SK-N-SH treated with all-trans-retinoic acid at 6 μM for 48 hours (cell line): ENCODE measurements around the gene CLEC3A.
"Not testable (repeated sequence)": the region's sequence is repeated elsewhere in the genome, so short reads cannot be mapped to it uniquely, and the experiment has no call there.

Experiments used
- CSDC2 ChIP-seq: fragments of 250-450 bp; sonication (Bioruptor Pico); IDR thresholded peaks from 2 replicates; pipeline ENCODE4 v1.5.0; 2020; ENCODE audit warnings: mild to moderate bottlenecking, moderate library complexity
- ISL1 ChIP-seq: fragments of 250-450 bp; sonication (Bioruptor Pico); IDR thresholded peaks from 2 replicates; pipeline ENCODE4 v2.1.2; 2022; ENCODE audit warnings: mild to moderate bottlenecking, moderate library complexity
- RARB ChIP-seq: fragments of 250-450 bp; sonication (Bioruptor Pico); IDR thresholded peaks from 2 replicates; pipeline ENCODE4 v1.8.0; 2021; ENCODE audit warnings: mild to moderate bottlenecking, moderate library complexity
- TOX ChIP-seq: fragments of 250-450 bp; sonication (Bioruptor Pico); IDR thresholded peaks from 2 replicates; pipeline ENCODE4 v1.8.0; 2021; ENCODE audit warnings: mild to moderate bottlenecking, moderate library complexity, borderline replicate concordance
- ZC3H10 ChIP-seq: fragments of 250-450 bp; sonication (Bioruptor Pico); IDR thresholded peaks from 2 replicates; pipeline ENCODE4 v1.5.1; 2021; ENCODE audit warnings: mild to moderate bottlenecking, moderate library complexity
- ZNF565 ChIP-seq: fragments of 450-650 bp; formaldehyde crosslinking; conservative IDR thresholded peaks from 2 replicates; pipeline ENCODE4 v1.5.0; 2020; ENCODE audit warnings: low read depth, mild to moderate bottlenecking, moderate library complexity
- ZNF70 ChIP-seq: fragments of 450-650 bp; formaldehyde crosslinking; IDR thresholded peaks from 2 replicates; pipeline ENCODE4 v1.5.0; 2020; ENCODE audit warnings: mild to moderate bottlenecking, moderate library complexity
- TF ChIP-seq, protein P1 (sequence below): fragments of 250-450 bp; sonication (Bioruptor Pico); IDR thresholded peaks from 2 replicates; pipeline ENCODE4 v1.8.0; 2020; ENCODE audit warnings: mild to moderate bottlenecking, moderate library complexity, borderline replicate concordance
- TF ChIP-seq, protein P2 (sequence below): fragments of 250-450 bp; sonication (Bioruptor Pico); IDR thresholded peaks from 2 replicates; pipeline ENCODE4 v1.5.1; 2020; ENCODE audit warnings: low read depth, mild to moderate bottlenecking, moderate library complexity

DNA sequence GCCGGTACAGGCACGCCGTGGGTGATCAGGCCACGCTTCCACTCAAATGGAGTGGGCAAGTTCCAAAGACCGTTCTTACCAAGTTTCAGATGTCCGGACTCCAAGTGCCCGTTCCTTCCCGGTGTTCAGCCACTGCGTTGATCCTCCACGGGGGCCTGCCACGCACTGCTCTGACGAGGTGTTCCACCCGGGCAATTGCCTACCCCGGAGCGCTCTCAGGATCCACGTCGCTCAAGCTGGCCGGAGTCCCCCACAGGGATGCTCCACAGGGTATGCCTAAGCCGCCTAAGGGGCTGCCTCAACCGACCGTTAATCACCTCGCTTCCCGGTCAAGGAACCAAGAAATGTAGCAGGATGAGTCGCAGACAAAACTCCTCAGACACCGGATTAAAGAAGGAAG is 37.5 kb downstream of the CLEC3A start:
- not testable (repeated sequence) for TF ChIP-seq RARB, CSDC2, ZNF565, TOX, ZC3H10, ZNF70, ISL1 (CRISPR knock-in tag)
- TF ChIP-seq, protein P1, sequence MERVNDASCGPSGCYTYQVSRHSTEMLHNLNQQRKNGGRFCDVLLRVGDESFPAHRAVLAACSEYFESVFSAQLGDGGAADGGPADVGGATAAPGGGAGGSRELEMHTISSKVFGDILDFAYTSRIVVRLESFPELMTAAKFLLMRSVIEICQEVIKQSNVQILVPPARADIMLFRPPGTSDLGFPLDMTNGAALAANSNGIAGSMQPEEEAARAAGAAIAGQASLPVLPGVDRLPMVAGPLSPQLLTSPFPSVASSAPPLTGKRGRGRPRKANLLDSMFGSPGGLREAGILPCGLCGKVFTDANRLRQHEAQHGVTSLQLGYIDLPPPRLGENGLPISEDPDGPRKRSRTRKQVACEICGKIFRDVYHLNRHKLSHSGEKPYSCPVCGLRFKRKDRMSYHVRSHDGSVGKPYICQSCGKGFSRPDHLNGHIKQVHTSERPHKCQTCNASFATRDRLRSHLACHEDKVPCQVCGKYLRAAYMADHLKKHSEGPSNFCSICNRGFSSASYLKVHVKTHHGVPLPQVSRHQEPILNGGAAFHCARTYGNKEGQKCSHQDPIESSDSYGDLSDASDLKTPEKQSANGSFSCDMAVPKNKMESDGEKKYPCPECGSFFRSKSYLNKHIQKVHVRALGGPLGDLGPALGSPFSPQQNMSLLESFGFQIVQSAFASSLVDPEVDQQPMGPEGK (CRISPR knock-in tag) = not testable (repeated sequence)
- TF ChIP-seq, protein P2, sequence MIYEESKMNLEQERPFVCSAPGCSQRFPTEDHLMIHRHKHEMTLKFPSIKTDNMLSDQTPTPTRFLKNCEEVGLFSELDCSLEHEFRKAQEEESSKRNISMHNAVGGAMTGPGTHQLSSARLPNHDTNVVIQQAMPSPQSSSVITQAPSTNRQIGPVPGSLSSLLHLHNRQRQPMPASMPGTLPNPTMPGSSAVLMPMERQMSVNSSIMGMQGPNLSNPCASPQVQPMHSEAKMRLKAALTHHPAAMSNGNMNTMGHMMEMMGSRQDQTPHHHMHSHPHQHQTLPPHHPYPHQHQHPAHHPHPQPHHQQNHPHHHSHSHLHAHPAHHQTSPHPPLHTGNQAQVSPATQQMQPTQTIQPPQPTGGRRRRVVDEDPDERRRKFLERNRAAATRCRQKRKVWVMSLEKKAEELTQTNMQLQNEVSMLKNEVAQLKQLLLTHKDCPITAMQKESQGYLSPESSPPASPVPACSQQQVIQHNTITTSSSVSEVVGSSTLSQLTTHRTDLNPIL (CRISPR knock-in tag) = not testable (repeated sequence)
